Neural cell (in vitro differentiated cells): ENCODE data around the gene MPPED1.

Experiments used
- CTCF ChIP-seq: fragments of 450-650 bp; IDR thresholded peaks from 2 replicates; pipeline ENCODE4 v1.5.1; 2014; ENCODE audit warnings: antibody characterized with exemption, mild to moderate bottlenecking, moderate library complexity; ENCODE audit not compliant: poor library complexity, severe bottlenecking
- EP300 ChIP-seq: fragments of 450-650 bp; conservative IDR thresholded peaks from 2 replicates; pipeline ENCODE4 v1.6.1; 2014; ENCODE audit warnings: antibody characterized with exemption, mild to moderate bottlenecking, moderate library complexity; ENCODE audit not compliant: poor library complexity, severe bottlenecking
- EZH2 ChIP-seq: fragments of 200-600, 300-800 bp; shearing (Covaris generic), sonication (generic); IDR thresholded peaks from 2 replicates; pipeline ENCODE4 v1.6.1; 2014; ENCODE audit warnings: antibody characterized with exemption, low read length, borderline replicate concordance, mild to moderate bottlenecking; ENCODE audit not compliant: insufficient read depth, poor library complexity, severe bottlenecking
- REST ChIP-seq: IDR thresholded peaks from 2 replicates; pipeline ENCODE4 v1.6.1; 2012; ENCODE audit warnings: borderline replicate concordance

- TF ChIP-seq EP300 (no peak), CTCF (no peak), REST (no peak), EZH2 (no peak)
Observed at GRCh38 chr22:43390872-43391271, 20.9 kb upstream of the MPPED1 start.
